ENCODE results near the gene SEMA3C.

Gene SEMA3C

GRCh38 chr7:80902716-80903308 is 16.0 kb downstream of the SEMA3C start:
- Histone ChIP-seq H3K4ac (ENCODE audit: low read length) (no peak overlapping the region), H2BK15ac (ENCODE audit: low read length) (no peak overlapping the region), H3K4me2 (ENCODE audit: insufficient read depth, low read length, poor library complexity, severe bottlenecking) (no peak overlapping the region), H3K14ac (ENCODE audit: low read length) (no peak overlapping the region), H2AK5ac (ENCODE audit: low read depth, low read length) (no peak overlapping the region), H4K8ac (ENCODE audit: low read depth, low read length) (no peak overlapping the region), H3K4me3 (ENCODE audit: low read length in 2 of 2) (no peak overlapping the region), H3K27me3 (ENCODE audit: control insufficient read depth in 3 of 3, insufficient read depth in 3 of 3, low read depth in 1 of 3, low read length in 3 of 3) (no peaks in the 10 kb centered on the region), H3K27ac (replicated peaks; ENCODE audit: low read length) (no peak overlapping the region), H3K9ac (ENCODE audit: low read depth, low read length, poor library complexity) (no peak overlapping the region), H3K23ac (ENCODE audit: low read depth, low read length, poor library complexity) (no peak overlapping the region), H3K79me1 (ENCODE audit: low read depth, low read length) (no peaks in the 10 kb centered on the region), H2BK120ac (ENCODE audit: low read depth, low read length) (no peak overlapping the region), H2BK12ac (ENCODE audit: low read length) (no peak overlapping the region), H3K36me3 (replicated peaks in 1 of 2; ENCODE audit: control insufficient read depth in 2 of 2, insufficient read depth in 2 of 2, low read length in 2 of 2) (no peaks in the 10 kb centered on the region), H2BK5ac (ENCODE audit: low read length) (no peak overlapping the region), H2AFZ (ENCODE audit: low read length) (no peak overlapping the region), H3K4me1 (ENCODE audit: control insufficient read depth in 2 of 2, insufficient read depth in 1 of 2, low read depth in 1 of 2, low read length in 2 of 2) (peaks cover 2 to 7% of the 10 kb centered on the region in 2 donors), H3K18ac (ENCODE audit: low read length) (no peak overlapping the region), H3K9me3 (replicated peaks in 1 of 2; ENCODE audit: control insufficient read depth in 2 of 2, insufficient read depth in 1 of 2, low read depth in 1 of 2, low read length in 2 of 2) (peaks cover 0 to 3% of the 10 kb centered on the region in 2 donors), H4K91ac (ENCODE audit: low read depth, low read length, poor library complexity) (no peak overlapping the region)
- no CpG with 5 or more reads among the region's 6 CpGs for WGBS, 2 donors (ENCODE audit: extremely low coverage in 2 of 2, insufficient read length in 2 of 2, insufficient replicate concordance in 1 of 2)
- no peak for DNase-seq (ENCODE audit: low spot score)

GRCh38 chr7:80902019-80902418 is 16.8 kb downstream of the SEMA3C start:
- H3K4me1 ChIP-seq (ENCODE audit: control insufficient read depth in 2 of 2, insufficient read depth in 1 of 2, low read depth in 1 of 2, low read length in 2 of 2), result peaks cover 2 to 5% of the 10 kb centered on the region in 2 donors
- no peak overlapping the region for H3K23ac ChIP-seq (ENCODE audit: low read depth, low read length, poor library complexity)
- peaks cover 0 to 3% of the 10 kb centered on the region in 2 donors for H3K9me3 ChIP-seq (replicated peaks in 1 of 2; ENCODE audit: control insufficient read depth in 2 of 2, insufficient read depth in 1 of 2, low read depth in 1 of 2, low read length in 2 of 2)
- no peak overlapping the region for H2BK5ac ChIP-seq (ENCODE audit: low read length)
- no peak overlapping the region for H3K9ac ChIP-seq (ENCODE audit: low read depth, low read length, poor library complexity)
- H3K36me3 ChIP-seq (replicated peaks in 1 of 2; ENCODE audit: control insufficient read depth in 2 of 2, insufficient read depth in 2 of 2, low read length in 2 of 2), result no peaks in the 10 kb centered on the region
- no peak overlapping the region for H2AK5ac ChIP-seq (ENCODE audit: low read depth, low read length)
- no peak overlapping the region for H2AFZ ChIP-seq (ENCODE audit: low read length)
- H3K79me1 ChIP-seq (ENCODE audit: low read depth, low read length), result no peaks in the 10 kb centered on the region
- H3K4me2 ChIP-seq (ENCODE audit: insufficient read depth, low read length, poor library complexity, severe bottlenecking), result no peak overlapping the region
- H3K4ac ChIP-seq (ENCODE audit: low read length), result no peak overlapping the region
- no peak overlapping the region for H3K4me3 ChIP-seq (ENCODE audit: low read length in 2 of 2)
- no peak overlapping the region for H3K27ac ChIP-seq (replicated peaks; ENCODE audit: low read length)
- DNase-seq (ENCODE audit: low spot score), result no peak
- H4K8ac ChIP-seq (ENCODE audit: low read depth, low read length), result no peak overlapping the region
- H2BK15ac ChIP-seq (ENCODE audit: low read length), result no peak overlapping the region
- no peak overlapping the region for H4K91ac ChIP-seq (ENCODE audit: low read depth, low read length, poor library complexity)
- peak overlapping the region; percentile 63 for H3K14ac ChIP-seq (ENCODE audit: low read length)
- H2BK12ac ChIP-seq (ENCODE audit: low read length), result no peak overlapping the region
- H2BK120ac ChIP-seq (ENCODE audit: low read depth, low read length), result no peak overlapping the region
- WGBS, 2 donors (ENCODE audit: extremely low coverage in 2 of 2, insufficient read length in 2 of 2, insufficient replicate concordance in 1 of 2), result no CpG with 5 or more reads among the region's 1 CpG
- H3K18ac ChIP-seq (ENCODE audit: low read length), result no peak overlapping the region
- H3K27me3 ChIP-seq (ENCODE audit: control insufficient read depth in 3 of 3, insufficient read depth in 3 of 3, low read depth in 1 of 3, low read length in 3 of 3), result no peaks in the 10 kb centered on the region

DNA sequence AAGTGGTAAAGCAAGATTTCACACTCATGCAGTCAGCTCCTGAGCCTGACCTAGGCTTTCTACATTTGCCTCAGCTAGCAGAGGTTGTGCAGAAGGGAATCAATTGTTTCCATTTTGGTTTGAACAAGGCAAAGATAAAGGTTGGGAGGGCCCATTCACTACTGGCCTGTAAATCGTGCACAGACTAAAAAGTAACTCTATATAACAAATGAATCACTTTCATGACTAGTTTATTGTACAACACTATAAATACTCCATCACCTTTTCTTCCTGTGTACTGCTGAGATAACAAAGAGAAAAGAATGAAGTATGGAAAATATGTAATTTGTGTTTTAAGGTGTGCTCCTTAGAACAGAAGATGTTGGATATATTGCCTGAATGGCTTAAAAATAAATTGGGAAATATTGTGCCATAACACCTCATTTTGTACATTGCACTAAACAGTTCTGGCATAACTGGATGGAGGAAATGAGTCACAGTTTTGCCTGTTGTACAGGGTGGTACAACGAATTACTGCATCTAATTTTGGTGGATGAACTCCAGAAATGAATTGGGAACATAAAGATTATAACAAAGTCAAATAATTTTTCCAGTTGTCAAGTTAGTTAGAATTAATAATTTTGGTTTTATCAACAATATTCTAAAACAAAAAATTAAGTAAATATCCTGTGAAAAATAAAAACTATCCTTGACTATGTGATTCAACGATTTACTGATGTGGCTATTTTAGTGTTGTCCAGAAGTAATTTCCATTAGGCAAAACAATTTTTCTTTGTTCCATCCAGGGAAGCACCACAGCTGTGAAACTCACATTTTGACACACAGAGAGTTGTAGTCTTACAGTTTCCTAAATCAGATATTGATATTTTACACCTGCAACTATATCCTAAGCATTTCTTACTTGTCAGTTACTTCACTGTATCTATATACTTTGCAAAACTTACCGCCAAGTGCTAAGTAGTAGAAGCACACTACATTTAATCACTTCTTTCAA is 18.0 kb downstream of the SEMA3C start:
- H3K14ac ChIP-seq (ENCODE audit: low read length), result no peak overlapping the region
- peaks cover 0 to 14% of the 10 kb centered on the region in 2 donors for H3K9me3 ChIP-seq (replicated peaks in 1 of 2; ENCODE audit: control insufficient read depth in 2 of 2, insufficient read depth in 1 of 2, low read depth in 1 of 2, low read length in 2 of 2)
- H3K27me3 ChIP-seq (ENCODE audit: control insufficient read depth in 3 of 3, insufficient read depth in 3 of 3, low read depth in 1 of 3, low read length in 3 of 3), result no peaks in the 10 kb centered on the region
- H3K36me3 ChIP-seq (replicated peaks in 1 of 2; ENCODE audit: control insufficient read depth in 2 of 2, insufficient read depth in 2 of 2, low read length in 2 of 2), result no peaks in the 10 kb centered on the region
- no peak overlapping the region for H2BK5ac ChIP-seq (ENCODE audit: low read length)
- H3K18ac ChIP-seq (ENCODE audit: low read length), result no peak overlapping the region
- no peak overlapping the region for H2AK5ac ChIP-seq (ENCODE audit: low read depth, low read length)
- no peak overlapping the region for H3K27ac ChIP-seq (replicated peaks; ENCODE audit: low read length)
- H4K91ac ChIP-seq (ENCODE audit: low read depth, low read length, poor library complexity), result no peak overlapping the region
- no peak for DNase-seq (ENCODE audit: low spot score)
- H2BK120ac ChIP-seq (ENCODE audit: low read depth, low read length), result no peak overlapping the region
- no peak overlapping the region for H3K4ac ChIP-seq (ENCODE audit: low read length)
- H3K9ac ChIP-seq (ENCODE audit: low read depth, low read length, poor library complexity), result no peak overlapping the region
- no peak overlapping the region for H2BK15ac ChIP-seq (ENCODE audit: low read length)
- no peak overlapping the region for H3K4me3 ChIP-seq (ENCODE audit: low read length in 2 of 2)
- H2BK12ac ChIP-seq (ENCODE audit: low read length), result no peak overlapping the region
- no peak overlapping the region for H4K8ac ChIP-seq (ENCODE audit: low read depth, low read length)
- no peak overlapping the region for H3K4me2 ChIP-seq (ENCODE audit: insufficient read depth, low read length, poor library complexity, severe bottlenecking)
- H3K23ac ChIP-seq (ENCODE audit: low read depth, low read length, poor library complexity), result no peak overlapping the region
- no peaks in the 10 kb centered on the region for H3K79me1 ChIP-seq (ENCODE audit: low read depth, low read length)
- no peak overlapping the region for H2AFZ ChIP-seq (ENCODE audit: low read length)
- H3K4me1 ChIP-seq (ENCODE audit: control insufficient read depth in 2 of 2, insufficient read depth in 1 of 2, low read depth in 1 of 2, low read length in 2 of 2), result peaks cover 2 to 4% of the 10 kb centered on the region in 2 donors
- WGBS, 2 donors (ENCODE audit: extremely low coverage in 2 of 2, insufficient read length in 2 of 2, insufficient replicate concordance in 1 of 2), result no CpG with 5 or more reads among the region's 4 CpGs
